Anterior cingulate cortex (tissue), 58 donors: ENCODE measurements around the gene FAF1.
"Not testable (repeated sequence)": the region's sequence is repeated elsewhere in the genome, so short reads cannot be mapped to it uniquely, and the experiment has no call there.

Source experiments
- DNase-seq, 58 donors: peaks; one replicate each; lab custom pipeline; 2025; lab: John Stamatoyannopoulos, UW

Gene FAF1

DNA sequence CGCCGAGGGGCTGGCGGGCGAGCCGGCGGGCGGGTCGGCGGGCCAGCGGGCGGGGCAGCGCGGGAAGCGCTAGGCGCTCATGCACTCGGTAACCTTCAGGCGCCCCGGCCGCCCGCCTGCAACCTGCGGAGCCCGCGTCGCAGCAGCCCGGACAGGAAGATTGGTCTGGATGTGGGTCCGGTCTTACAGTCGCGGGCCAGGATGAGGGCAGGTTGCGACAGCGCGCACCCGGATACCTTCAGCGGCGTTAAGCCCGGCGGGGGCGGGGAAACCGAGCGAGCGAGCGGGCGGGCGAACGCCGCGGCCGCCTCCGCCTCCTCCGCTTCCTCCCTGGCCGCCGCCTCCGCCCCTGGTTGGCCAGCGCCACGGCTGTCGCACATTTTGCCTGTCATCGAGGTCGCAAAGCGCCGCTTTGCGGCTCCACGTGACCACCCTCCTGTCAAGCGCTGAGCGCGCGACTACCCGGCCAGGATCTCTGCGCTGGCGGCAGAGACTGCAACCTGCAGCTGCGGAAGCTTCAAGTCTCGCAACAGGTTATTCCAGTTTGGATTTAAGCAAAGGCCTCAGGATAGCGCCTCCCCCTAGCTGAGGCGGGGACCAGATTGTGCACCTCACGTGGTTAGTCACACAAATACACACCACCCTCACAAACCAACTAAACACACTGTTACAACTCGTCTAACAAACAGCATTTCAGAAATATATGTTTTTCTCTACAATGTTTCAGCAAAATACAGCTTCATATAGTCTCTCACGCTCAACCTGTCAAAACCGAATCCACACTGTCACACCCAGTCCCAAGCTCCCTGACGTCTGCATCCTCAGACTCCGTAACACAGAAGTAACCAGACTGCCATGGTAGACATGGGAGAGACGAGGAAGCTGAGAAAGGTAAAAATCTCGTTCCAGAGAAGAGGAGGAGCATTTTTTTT is at the start of gene FAF1:
Gene FAF1, minus strand, starts transcription at position 355 of the 932 bp plus-strand sequence. CDS start 456 bp downstream, outside the sequence.
- peak; percentile 63 to 98 (median 93) for DNase-seq

DNA sequence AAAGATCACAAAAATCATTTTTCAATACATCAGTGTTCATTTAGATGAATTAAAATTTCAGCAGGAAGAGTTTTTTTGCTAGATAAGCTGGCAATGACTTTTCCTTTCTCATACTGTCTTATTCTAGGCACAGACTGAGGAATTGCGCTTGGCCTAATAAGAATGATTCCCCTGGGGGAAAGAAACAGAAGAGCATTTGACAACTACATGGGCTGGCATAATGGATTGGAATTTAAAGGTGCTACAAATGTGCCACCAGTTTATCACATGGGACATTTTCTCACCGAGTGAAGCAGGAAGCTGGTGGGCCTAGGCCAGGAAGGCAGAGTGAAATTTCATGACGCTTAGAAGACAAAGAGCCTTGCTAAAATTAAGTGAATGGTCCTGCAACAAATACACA is 49.3 kb upstream of the FAF1 start:
- no peak for DNase-seq

DNA sequence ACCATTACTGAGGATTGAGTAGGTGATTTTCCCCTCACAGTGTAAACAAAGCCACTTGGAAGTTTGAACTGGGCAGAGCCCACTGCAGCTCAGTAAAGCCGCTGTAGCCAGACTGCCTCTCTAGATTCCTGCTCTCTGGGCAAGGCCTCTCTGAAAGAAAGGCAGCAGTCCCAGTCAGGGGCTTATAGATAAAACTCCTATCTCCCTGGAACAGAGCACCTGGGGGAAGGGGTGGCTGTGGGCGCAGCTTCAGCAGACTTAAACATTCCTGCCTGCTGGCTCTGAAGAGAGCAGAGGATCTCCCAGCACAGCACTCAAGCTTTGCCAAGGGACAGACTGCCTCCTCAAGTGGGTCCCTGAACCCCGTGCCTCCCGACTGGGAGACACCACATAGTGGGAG is 45.5 kb upstream of the FAF1 start:
- not testable (repeated sequence) for DNase-seq

DNA sequence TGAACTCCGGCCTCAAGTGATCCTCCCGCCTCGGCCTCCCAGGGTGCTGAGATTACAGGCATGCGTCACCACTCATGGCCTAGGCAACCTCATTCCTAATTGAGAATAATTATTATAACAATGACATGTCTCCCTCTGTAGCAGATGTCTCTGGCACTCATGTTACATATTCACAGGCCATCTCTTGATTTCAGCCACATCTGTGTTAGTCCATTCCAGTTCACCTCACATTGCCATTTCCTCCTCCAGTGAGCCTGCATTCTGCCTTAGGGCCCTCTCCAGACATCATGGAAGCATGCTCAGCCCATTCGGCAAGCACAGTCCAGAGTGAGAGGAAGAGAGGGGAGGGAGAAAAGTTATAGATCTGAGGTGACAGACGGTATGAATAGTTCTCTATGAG is 42.4 kb upstream of the FAF1 start:
- no peak for DNase-seq

- no peak for DNase-seq
Measured at GRCh38 chr1:51000651-51001050, 40.6 kb upstream of the FAF1 start.

DNA sequence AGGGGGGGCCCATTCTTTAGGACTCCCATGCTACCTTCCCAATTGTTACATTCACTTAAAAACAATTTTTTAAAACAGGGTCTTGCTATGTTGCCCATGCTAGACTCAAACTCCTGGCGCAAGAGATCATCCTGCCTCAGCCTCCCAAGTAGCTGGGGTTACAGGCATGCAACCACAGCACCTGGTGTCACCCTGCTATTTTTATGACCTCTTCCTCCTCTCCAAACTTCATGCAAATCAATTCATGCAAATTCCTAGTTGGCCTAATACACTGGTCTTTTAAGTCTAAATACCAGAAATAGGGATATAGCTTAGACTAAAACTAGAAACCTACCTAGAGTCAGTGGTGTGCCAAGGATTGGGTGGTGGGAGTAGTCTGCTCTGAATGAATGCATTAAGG is 40.1 kb upstream of the FAF1 start:
- DNase-seq, result no peak

GRCh38 chr1:50999375-50999774 is 39.3 kb upstream of the FAF1 start:
- not testable (repeated sequence) for DNase-seq

DNA sequence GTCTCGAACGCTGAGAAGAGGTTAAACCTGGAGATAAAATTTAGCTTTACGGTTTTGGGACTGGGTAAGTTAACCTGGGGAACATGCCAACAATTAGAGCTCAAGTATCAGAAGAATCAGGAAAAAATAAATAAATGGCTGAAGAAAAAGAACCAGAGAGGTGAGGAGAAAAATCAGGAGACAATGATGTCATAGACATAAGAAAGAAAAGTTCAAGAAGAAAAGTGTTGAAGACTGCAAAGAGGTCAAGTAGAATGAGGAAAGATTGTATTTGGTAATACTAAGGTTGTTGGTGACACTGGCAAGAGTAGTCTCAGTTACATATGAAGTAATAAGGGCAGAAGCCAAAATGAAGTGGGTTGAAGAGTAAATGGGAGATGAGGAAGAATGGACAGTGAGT is 36.0 kb upstream of the FAF1 start:
- DNase-seq, result no peak

DNA sequence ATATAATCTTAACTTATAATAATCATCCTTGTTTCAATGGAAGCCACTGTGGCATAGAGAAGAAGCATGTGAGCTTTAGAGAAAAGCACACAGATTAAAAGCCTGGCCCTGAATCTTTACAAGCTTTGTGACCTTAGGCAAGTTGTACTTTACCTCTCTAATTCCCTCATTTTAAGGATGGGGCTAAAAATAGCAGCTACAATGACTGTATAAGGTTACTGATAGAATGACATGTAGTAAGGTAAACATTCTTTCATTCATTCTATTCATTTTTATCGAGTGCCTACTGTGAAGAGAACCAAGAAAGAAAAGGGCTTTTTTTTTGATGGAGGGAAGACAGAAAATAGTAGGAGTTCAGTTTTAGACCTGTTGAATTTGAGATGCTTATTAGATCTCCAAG is 35.6 kb upstream of the FAF1 start:
- DNase-seq, result no peak

DNA sequence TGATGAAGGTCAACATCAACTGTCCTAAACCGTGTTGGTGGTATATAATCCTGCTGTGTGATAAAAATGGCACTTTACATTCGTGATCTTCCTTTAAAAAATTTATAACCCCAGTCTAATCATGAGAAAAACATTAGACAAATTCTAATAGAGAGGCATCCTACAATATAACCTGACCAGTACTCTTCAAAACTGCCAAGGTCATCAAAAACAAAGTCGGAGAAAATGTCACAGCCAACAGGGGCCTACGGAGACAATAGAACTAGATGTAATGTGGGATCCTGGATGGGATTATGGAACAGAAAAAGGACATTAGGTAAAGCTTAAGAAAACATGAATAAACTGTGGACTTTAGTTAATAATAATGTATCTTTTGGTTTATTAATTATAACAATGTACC is 34.9 kb upstream of the FAF1 start:
- DNase-seq, result no peak

DNA sequence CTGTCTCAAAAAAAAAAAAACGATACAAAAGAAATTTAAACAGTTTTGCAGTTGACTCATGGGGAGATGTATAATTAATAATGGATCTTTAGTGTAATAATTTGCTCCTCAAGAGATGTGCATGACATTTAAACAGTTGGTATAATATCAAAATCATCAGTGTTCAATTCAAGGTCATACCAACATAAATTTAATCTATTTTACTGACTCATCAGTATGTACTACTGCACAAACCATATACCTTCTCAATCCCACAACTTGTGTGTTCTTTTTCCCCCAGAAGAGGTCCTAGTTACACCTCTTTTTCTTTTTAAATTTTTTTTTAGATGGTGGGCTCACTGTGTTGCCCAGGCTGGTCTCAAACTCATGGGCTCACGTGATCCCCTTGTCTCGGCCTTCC is 33.6 kb upstream of the FAF1 start:
- no peak for DNase-seq

DNA sequence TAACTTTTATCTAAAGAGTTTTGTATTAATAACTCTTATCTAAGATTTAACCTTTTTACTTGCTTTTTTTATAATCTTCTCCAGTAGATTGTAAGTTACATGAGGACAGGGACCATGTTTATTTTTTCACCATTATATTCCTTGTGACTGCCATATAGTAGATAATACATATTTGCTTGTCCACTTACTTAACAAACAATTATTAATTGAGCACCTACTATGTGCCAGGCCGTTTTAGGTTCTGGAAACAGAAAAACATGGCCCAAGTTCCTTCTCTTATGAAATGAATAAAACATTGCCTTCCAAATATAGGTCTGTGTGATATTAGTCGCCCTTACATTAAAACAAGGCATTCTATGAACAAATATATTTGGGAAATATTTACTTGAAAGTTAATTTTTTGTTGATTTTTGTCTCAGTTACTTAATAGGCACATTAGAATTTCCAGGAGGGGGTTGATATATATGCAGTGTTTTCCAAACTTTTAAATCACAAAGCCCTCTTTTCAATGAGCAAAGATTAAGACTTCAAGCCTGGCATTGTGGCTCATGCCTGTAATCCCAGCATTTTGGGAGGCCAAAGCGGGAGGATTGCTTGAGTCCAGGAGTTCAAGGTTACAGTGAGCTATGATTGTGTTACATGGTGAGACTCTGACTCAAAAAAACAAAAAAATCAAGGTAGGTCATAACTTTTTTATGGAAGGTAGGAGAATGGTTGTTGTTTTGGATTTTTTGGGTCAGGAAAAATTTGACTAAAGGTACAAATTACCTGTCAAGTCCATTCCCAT is 32.7 kb upstream of the FAF1 start:
- no peak for DNase-seq

GRCh38 chr1:50989694-50990093 is 29.6 kb upstream of the FAF1 start:
- no peak for DNase-seq

DNA sequence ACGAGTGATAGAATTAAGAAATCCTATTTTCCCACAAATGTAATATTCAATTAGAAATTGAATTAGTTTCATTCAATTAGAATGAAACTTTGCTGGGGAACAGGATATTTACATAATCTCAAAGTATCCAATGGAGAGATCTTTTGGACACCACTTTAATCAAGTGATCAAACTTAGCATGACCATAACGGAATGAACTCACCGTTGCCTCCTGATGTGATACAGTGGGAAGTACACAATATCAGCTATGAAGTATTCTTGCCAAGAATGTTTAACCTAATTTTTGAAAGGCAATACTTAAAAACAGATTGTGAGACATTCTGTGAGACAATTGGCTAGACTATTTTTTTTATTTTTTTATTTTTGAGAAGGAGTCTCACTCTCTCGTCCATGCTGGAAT is 26.6 kb upstream of the FAF1 start:
- DNase-seq, result no peak

DNA sequence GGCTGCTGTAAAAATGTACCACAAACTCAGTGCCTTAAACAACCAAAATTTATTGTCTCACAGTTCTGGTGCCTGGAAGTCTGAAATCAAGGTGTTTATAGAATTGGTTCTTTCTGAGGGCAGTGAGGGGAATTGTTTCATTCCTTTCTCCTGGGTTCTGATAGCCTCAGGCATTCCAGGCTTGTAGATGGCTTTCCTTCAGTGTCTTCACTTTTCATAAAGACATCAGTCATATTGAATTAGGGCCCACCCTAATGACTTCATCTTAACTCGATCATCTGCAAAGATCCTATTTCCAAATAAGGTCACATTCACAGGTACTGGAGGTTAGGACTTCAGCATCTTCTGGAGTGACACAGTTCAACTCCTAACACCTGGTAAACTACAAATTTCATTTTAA is 25.0 kb upstream of the FAF1 start:
- DNase-seq, result no peak

GRCh38 chr1:50983219-50983802 is 23.2 kb upstream of the FAF1 start:
- DNase-seq, result no peak

- DNase-seq, result no peak
Measured at GRCh38 chr1:50982611-50983010, 22.5 kb upstream of the FAF1 start.

DNA sequence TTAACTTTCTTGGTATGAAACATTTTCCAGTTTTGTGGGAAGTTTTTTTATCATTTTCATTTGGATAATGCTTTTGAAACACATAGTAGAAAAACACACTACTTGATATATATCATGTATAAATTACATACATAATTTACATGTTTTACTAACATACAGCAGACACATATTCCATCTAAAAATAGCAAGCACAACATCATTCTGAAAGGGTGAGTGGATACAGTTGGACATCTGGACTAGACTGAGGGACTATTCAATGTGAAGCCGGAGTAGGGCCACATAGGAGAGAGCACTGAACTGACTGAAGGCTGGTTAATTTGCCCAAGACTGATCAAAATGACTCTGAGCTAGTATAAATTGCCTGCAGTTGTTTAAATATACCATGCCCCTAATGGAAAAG is 21.7 kb upstream of the FAF1 start:
- peak in 1 of 58 donors; percentile 34 for DNase-seq

DNA sequence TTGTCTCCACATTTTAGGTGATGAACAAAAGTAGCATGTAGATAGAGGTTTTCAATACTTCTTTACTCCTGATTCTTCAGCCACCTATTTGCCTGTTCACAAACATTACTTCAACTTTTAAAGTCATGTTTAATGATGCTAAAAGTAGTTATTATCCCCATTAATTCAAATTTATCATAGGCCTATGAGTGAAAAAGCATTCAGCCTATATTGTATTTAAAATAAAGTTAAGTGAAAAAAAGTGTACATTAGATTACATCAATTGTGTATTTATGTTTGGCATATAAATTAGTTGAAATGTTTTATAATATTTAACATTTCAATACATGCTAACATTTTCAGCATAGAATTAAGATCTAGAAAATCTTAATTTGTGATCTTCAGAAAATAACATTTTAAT is 20.4 kb upstream of the FAF1 start:
- DNase-seq, result no peak

DNA sequence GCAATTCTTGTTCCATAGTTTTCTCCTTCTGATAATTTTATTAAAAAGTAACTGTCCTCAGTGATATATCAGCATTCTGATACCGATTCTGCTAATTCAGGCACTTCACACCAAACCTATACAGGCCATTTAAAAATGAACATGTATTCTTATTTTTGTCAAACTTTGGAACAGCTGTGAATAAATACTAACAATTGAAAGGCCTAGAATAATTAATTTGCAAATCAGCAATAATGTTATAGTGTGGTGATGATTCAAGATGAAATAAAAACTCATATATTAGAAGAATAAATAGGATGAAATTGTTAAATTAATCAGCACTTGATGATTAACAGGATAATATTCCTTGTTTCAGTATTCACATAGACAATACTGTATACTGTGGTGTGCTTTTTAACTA is 19.9 kb upstream of the FAF1 start:
- no peak for DNase-seq
